ENCODE data around the gene ARHGAP26. TPM values are rescaled to one million over a fixed set of nuclear protein-coding genes. Genes with fewer than 3 reads are reported as not detected.

ARHGAP26 gene
- total RNA-seq, 4 donors from 2014 or later = 22.3 to 40.7 (median 28.2) TPM

GRCh38 chr5:142832263-142832662 lies 62.1 kb downstream of the ARHGAP26 start:
- Histone ChIP-seq H3K27ac (replicated peaks in 1 of 4) (no peak overlapping the region), H3K27me3 (no peaks in the 10 kb centered on the region), H3K4me3 (no peak overlapping the region), H3K36me3 (no peaks in the 10 kb centered on the region), H3K9me3 (no peaks in the 10 kb centered on the region), H3K4me1 (peaks cover 43 to 68% (median 60%) of the 10 kb centered on the region in 4 donors)
- DNase-seq (ENCODE audit: extremely low spot score) = no peak
- 80% methylated on average over 3 of the region's 3 CpGs for WGBS
- intact Hi-C loops (cut with DNase I) = no loop called here
- no peak for TF ChIP-seq EP300 (IDR thresholded peaks at IDR 0.05)
- TF ChIP-seq POLR2A (IDR thresholded peaks at IDR 0.05; ENCODE audit: low read depth) = no peak
- no peak for TF ChIP-seq POLR2AphosphoS5 (IDR thresholded peaks at IDR 0.05)

- H3K4me3 ChIP-seq = no peak overlapping the region
- WGBS = 63% methylated on average over 7 of the region's 7 CpGs
- no peaks in the 10 kb centered on the region for H3K36me3 ChIP-seq
- peak overlapping the region in 1 of 4 donors; percentile 12 for H3K27ac ChIP-seq (replicated peaks in 1 of 4)
- H3K4me1 ChIP-seq = peaks cover 32 to 68% (median 61%) of the 10 kb centered on the region in 4 donors
- no peaks in the 10 kb centered on the region for H3K27me3 ChIP-seq
- intact Hi-C loops (cut with DNase I) = no loop called here
- no peak for TF ChIP-seq POLR2A (IDR thresholded peaks at IDR 0.05; ENCODE audit: low read depth)
- no peak for TF ChIP-seq POLR2AphosphoS5 (IDR thresholded peaks at IDR 0.05)
- TF ChIP-seq CTCF (IDR thresholded peaks at IDR 0.05) = no peak
- no peak for TF ChIP-seq EP300 (IDR thresholded peaks at IDR 0.05)
- H3K9me3 ChIP-seq = no peaks in the 10 kb centered on the region
- DNase-seq (ENCODE audit: extremely low spot score) = no peak
Measured at GRCh38 chr5:142833517-142834449, 63.6 kb downstream of the ARHGAP26 start.

- no peak overlapping the region for H3K27ac ChIP-seq (replicated peaks in 1 of 4)
- H3K4me3 ChIP-seq = no peak overlapping the region
- H3K9me3 ChIP-seq = no peaks in the 10 kb centered on the region
- no peaks in the 10 kb centered on the region for H3K36me3 ChIP-seq
- no peak for DNase-seq (ENCODE audit: extremely low spot score)
- intact Hi-C loops (cut with DNase I) = no loop called here
- WGBS = 95% methylated on average over 4 of the region's 4 CpGs
- TF ChIP-seq EP300 (IDR thresholded peaks at IDR 0.05) (no peak), CTCF (IDR thresholded peaks at IDR 0.05) (no peak), POLR2A (IDR thresholded peaks at IDR 0.05; ENCODE audit: low read depth) (no peak), POLR2AphosphoS5 (IDR thresholded peaks at IDR 0.05) (no peak)
- peaks cover 28 to 68% (median 62%) of the 10 kb centered on the region in 4 donors for H3K4me1 ChIP-seq
- no peaks in the 10 kb centered on the region for H3K27me3 ChIP-seq
Measured at GRCh38 chr5:142834504-142834903, 64.3 kb downstream of the ARHGAP26 start.

- H3K4me3 ChIP-seq = no peak overlapping the region
- no peak overlapping the region for H3K27ac ChIP-seq (replicated peaks in 1 of 4)
- TF ChIP-seq POLR2A (IDR thresholded peaks at IDR 0.05; ENCODE audit: low read depth) (no peak), CTCF (IDR thresholded peaks at IDR 0.05) (no peak), POLR2AphosphoS5 (IDR thresholded peaks at IDR 0.05) (no peak), EP300 (IDR thresholded peaks at IDR 0.05) (no peak)
- no peaks in the 10 kb centered on the region for H3K36me3 ChIP-seq
- H3K4me1 ChIP-seq = peaks cover 26 to 68% (median 62%) of the 10 kb centered on the region in 4 donors
- no peaks in the 10 kb centered on the region for H3K27me3 ChIP-seq
- H3K9me3 ChIP-seq = no peaks in the 10 kb centered on the region
- intact Hi-C loops (cut with DNase I) = no loop called here
- no peak for DNase-seq (ENCODE audit: extremely low spot score)
- WGBS = 83% methylated on average over 1 of the region's 1 CpG
Measured at GRCh38 chr5:142835540-142835939, 65.4 kb downstream of the ARHGAP26 start.

- 65% methylated on average over 2 of the region's 2 CpGs for WGBS
- Histone ChIP-seq H3K27me3 (no peaks in the 10 kb centered on the region), H3K27ac (replicated peaks in 1 of 4) (no peak overlapping the region), H3K4me3 (no peak overlapping the region), H3K4me1 (peaks cover 30 to 68% (median 62%) of the 10 kb centered on the region in 4 donors), H3K36me3 (no peaks in the 10 kb centered on the region), H3K9me3 (no peaks in the 10 kb centered on the region)
- DNase-seq (ENCODE audit: extremely low spot score) = no peak
- TF ChIP-seq CTCF (IDR thresholded peaks at IDR 0.05) (no peak), POLR2AphosphoS5 (IDR thresholded peaks at IDR 0.05) (no peak), POLR2A (IDR thresholded peaks at IDR 0.05; ENCODE audit: low read depth) (no peak), EP300 (IDR thresholded peaks at IDR 0.05) (no peak)
- intact Hi-C loops (cut with DNase I) = no loop called here
Measured at GRCh38 chr5:142836048-142836447, 65.9 kb downstream of the ARHGAP26 start.
